HG03196 (cell line): Measurements from ENCODE around the gene RAMP2.
"Not testable (repeated sequence)": the region's sequence is repeated elsewhere in the genome, so short reads cannot be mapped to it uniquely, and the experiment has no call there.

Experiments
- ATAC-seq: cut with Tn5 transposase; IDR thresholded peaks from one replicate; pipeline ENCODE4 v1.9.1; 2021; ENCODE audit not compliant: unreplicated experiment

Gene RAMP2

GRCh38 chr17:42768006-42768405 lies 7.0 kb downstream of the RAMP2 start:
- ATAC-seq: not testable (repeated sequence)

GRCh38 chr17:42769964-42770363 lies 8.9 kb downstream of the RAMP2 start:
- ATAC-seq: not testable (repeated sequence)

DNA sequence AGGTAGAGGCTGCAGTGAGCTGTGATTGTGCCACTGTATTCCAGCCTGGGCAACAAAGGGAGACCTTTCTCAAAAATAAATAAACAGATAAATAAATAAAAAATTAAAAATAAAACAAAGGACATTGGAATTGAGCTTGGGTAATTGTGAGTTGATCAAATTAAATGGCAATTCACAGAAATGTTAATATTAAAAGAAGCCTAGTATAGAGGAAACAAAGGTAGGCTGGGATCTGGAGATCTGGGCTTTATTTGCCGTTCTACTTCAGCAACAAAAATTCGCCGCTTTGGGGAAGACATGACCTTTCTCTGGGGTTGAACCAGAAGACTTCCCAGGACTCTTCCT lies 11.9 kb downstream of the RAMP2 start:
- ATAC-seq: no peak

DNA sequence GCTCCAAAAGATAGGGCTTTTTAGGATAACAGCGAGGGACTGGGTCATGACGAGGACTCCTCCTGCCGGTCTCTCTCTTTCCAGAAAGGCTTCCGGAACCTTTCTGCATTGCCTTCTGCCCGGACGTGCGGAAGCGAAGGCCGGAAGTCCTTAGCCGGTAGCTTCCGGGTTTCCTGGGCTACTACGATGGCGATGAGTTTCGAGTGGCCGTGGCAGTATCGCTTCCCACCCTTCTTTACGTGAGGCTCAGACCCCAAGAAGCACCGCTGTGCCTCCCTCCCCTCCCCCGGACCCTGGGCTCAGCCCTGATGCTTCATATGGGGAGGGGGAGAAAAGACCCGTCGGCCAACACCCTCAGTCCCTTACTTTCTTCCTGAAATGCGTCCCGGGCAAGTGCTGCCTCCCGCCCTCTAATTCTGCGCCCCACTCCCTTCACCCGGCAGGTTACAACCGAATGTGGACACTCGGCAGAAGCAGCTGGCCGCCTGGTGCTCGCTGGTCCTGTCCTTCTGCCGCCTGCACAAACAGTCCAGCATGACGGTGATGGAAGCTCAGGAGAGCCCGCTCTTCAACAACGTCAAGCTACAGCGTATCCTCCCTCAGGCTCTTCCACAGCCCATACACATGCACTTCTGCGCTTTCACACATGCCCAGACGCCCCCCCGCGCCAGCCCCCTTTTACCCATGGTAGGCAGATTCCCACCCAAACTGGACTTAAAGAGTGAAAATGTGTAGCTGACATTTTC lies 12.4 kb downstream of the RAMP2 start, which contains the start of gene VPS25:
VPS25 (plus strand) TSS at position 160 of the 746 bp plus-strand sequence; CDS start at position 187, 27 bp downstream.
- ATAC-seq: no peak

- no peak for ATAC-seq
These were observed 13.2 kb downstream of the RAMP2 start for GRCh38 chr17:42774066-42774745.

- ATAC-seq: no peak
These were observed 14.6 kb downstream of the RAMP2 start for GRCh38 chr17:42775534-42776098.

DNA sequence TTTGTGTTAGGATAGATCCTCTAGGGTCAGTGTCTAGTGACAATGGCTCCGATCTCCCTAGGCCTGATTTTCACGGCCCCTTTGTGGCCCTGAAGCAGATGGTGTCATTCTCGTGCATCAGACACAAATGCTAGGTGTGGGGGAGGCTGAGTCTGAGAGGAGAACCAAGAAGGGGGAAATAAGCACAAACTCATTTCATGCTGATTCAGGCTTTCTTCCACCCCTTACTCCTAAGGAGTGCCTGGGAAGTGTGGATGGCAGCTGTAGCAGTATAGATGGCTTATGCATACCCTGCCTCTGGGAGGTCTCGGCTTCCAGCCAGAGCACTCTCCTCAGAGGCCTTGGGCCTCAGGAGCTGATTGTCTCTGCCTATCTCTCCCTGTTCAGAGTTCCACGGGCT lies 17.5 kb downstream of the RAMP2 start:
- no peak for ATAC-seq

DNA sequence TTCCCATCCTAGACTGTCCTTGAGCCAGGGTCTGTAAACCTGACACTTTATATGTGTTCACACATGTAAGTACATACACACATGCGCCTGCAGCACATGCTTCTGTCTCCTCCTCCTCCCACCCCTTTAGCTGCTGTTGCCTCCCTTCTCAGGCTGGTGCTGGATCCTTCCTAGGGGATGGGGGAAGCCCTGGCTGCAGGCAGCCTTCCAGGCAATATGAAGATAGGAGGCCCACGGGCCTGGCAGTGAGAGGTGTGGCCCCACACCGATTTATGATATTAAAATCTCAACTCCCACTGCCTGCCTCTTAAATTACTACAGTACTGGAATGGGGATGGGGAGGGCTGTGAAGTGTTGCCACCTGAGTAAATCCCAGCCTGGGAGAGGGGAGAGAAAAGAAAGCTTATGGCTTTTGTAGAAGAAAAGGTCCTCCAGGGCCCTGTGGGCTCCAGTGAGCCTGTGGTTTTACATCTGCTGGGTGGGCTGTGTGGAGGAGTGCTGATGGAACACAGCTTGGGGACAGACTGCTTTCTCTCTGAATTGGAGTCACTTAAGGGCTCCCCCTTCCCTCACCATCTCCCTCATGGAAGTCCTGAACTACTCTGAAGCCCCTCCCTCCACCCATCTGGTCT lies 18.4 kb downstream of the RAMP2 start:
- no peak for ATAC-seq

DNA sequence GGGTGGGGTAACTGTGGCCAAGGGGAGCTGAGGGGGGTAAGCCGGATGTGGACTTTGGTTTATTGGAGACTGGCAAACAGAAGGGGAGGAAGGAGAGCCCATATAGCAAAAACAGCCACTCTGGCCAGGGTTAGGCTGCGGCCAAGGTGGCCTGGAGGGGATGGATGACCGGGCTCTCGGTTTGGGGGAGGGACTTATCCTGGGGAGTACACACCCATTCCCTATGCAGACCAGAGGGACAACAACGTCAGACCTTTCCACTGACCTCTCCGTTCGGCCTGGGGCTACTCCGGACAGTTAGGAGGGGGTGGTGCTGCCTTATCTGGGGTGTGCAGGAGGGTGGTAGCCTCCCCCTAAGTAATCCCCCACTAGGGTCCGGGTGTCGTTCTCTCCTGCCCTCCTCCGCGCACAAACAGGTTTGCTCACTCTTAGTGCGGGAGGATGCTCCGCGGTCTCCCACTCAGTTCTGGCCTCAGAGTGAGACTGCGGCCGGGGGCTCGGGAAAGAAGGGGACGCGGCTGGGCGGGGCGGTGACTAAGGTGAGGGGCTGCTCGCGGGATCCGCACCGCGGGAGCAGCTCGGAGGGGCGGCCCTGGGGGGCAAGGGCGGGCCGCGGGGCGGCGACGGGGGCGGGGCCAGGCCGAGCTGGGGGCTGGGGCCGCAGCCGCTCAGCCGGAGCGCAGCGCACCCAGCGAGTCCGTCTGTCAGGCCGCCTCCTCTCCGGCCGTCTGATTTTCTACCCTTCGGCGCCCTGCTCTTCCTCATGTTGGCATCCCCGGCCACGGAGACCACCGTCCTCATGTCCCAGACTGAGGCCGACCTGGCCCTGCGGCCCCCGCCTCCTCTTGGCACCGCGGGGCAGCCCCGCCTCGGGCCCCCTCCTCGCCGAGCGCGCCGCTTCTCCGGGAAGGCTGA lies 19.2 kb downstream of the RAMP2 start, which contains the start of gene WNK4:
WNK4 (plus strand) TSS at position 675 of the 915 bp plus-strand sequence; CDS start at position 764, 89 bp downstream.
- no peak for ATAC-seq

- ATAC-seq: no peak
These were observed 20.0 kb downstream of the RAMP2 start for GRCh38 chr17:42780851-42781638.

GRCh38 chr17:42781639-42782165 lies 20.7 kb downstream of the RAMP2 start:
- no peak for ATAC-seq

DNA sequence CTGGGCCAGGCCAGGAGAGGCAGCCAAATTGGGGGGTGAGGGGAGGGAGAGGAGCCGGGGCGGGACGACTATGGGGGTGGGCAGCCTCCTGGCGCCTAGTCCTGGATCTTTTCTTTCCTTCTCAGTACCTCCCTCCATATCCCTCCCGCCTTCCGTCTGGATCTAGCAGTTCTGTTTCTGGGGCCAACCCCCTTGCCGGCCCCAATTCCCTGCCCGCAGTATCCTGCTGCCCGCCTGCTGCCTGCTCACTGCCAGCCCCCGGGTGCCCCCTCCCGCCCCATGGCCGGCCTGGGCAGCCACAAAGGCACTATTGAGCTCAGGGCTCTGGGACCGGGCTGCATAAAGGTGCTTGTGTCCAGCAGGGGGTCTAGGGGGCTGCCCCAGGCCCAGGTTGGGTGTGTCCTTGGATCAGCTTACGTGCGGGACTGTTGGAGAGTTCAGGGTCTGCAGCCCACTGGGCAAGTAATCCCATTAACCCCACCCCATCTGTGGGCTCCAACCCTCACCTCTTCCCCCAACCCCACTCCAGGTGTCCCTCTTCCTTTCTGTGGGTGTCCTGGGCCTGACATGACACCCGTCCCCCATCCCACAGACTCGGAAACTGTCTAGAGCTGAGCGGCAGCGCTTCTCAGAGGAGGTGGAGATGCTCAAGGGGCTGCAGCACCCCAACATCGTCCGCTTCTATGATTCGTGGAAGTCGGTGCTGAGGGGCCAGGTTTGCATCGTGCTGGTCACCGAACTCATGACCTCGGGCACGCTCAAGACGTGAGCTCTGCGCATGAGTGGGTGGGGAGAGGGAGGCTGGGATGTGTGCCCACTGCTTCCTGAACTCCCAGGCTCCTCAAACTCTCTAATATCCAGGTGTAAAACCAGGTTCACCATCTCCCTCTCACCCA lies 21.4 kb downstream of the RAMP2 start:
- no peak for ATAC-seq

GRCh38 chr17:42783062-42783790 lies 22.2 kb downstream of the RAMP2 start:
- no peak for ATAC-seq

DNA sequence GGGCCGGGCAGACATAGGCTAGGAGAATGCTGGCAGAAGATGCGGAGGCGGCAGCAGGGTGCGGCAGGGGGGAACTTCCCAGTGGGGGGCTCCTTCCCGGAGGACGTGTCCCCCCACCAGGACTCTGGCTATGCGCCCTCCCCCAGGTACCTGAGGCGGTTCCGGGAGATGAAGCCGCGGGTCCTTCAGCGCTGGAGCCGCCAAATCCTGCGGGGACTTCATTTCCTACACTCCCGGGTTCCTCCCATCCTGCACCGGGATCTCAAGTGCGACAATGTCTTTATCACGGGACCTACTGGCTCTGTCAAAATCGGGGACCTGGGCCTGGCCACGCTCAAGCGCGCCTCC lies 22.7 kb downstream of the RAMP2 start:
- no peak for ATAC-seq

GRCh38 chr17:42784409-42784808 lies 23.4 kb downstream of the RAMP2 start:
- ATAC-seq: no peak

- ATAC-seq: no peak
These were observed 24.0 kb downstream of the RAMP2 start for GRCh38 chr17:42784811-42785592.

- no peak for ATAC-seq
These were observed 26.2 kb downstream of the RAMP2 start for GRCh38 chr17:42787266-42787665.
